NCI-H1436 (cell line): Measurements from ENCODE around the gene TNN.
A peak's percentile ranks its signal among the peaks of the same experiment; 100 is the strongest.

Experiments used
- DNase-seq: peaks from one replicate; lab custom pipeline; 2025; lab: John Stamatoyannopoulos, UW

Gene TNN

GRCh38 chr1:175116210-175116798, 48.7 kb downstream of the TNN start:
- DNase-seq = no peak

GRCh38 chr1:175116903-175117302, 49.3 kb downstream of the TNN start:
- DNase-seq = no peak

GRCh38 chr1:175118375-175119367, 51.0 kb downstream of the TNN start:
- no peak for DNase-seq

- DNase-seq = no peak
Observed at GRCh38 chr1:175120511-175120910, 52.9 kb downstream of the TNN start.

- no peak for DNase-seq
Observed at GRCh38 chr1:175124861-175125260, 57.2 kb downstream of the TNN start.

GRCh38 chr1:175126347-175126746, 58.7 kb downstream of the TNN start:
- no peak for DNase-seq

- no peak for DNase-seq
Observed at GRCh38 chr1:175127565-175127964, 59.9 kb downstream of the TNN start.

GRCh38 chr1:175128523-175128922, 60.9 kb downstream of the TNN start:
- DNase-seq = no peak

GRCh38 chr1:175129182-175129581, 61.5 kb downstream of the TNN start:
- DNase-seq = no peak

- DNase-seq = no peak
Observed at GRCh38 chr1:175129644-175129996, 62.0 kb downstream of the TNN start.

- peak; percentile 61 for DNase-seq
Observed at GRCh38 chr1:175129997-175130648, 62.5 kb downstream of the TNN start.

GRCh38 chr1:175130649-175131045, 63.0 kb downstream of the TNN start:
- DNase-seq = no peak

GRCh38 chr1:175131095-175131494, 63.5 kb downstream of the TNN start:
- no peak for DNase-seq

GRCh38 chr1:175132436-175132835, 64.8 kb downstream of the TNN start:
- no peak for DNase-seq

GRCh38 chr1:175133673-175134435, 66.2 kb downstream of the TNN start:
- DNase-seq = no peak

- no peak for DNase-seq
Observed at GRCh38 chr1:175134500-175134899, 66.9 kb downstream of the TNN start.

- no peak for DNase-seq
Observed at GRCh38 chr1:175136246-175136645, 68.6 kb downstream of the TNN start.

- no peak for DNase-seq
Observed at GRCh38 chr1:175137369-175137768, 69.7 kb downstream of the TNN start.

- DNase-seq = no peak
Observed at GRCh38 chr1:175138579-175138978, 70.9 kb downstream of the TNN start.

- no peak for DNase-seq
Observed at GRCh38 chr1:175145899-175146528, 78.4 kb downstream of the TNN start.

- peak; percentile 41 for DNase-seq
Observed at GRCh38 chr1:175146529-175147213, 79.0 kb downstream of the TNN start.
